ENCODE results near the gene GDA. TPM values are rescaled to one million over a fixed set of nuclear protein-coding genes. Genes with fewer than 3 reads are reported as not detected.

GDA gene
- total and polyA plus RNA-seq, 12 donors, result 0.06 to 2.8 (median 0.61) TPM; not detected in 2

- DNase-seq, result no peak
- intact Hi-C loops (cut with DNase I), result no loop called here
Observed at GRCh38 chr9:72156586-72156985, 7.3 kb downstream of the GDA start.

GRCh38 chr9:72158680-72159079, 9.4 kb downstream of the GDA start:
- intact Hi-C loops (cut with DNase I), result no loop called here
- Histone ChIP-seq H3K4me1 (replicated peaks in 1 of 2) (no peaks in the 10 kb centered on the region), H3K9me3 (replicated peaks in 1 of 3) (no peaks in the 10 kb centered on the region), H3K27ac (no peak overlapping the region), H3K4me3 (no peak overlapping the region), H3K27me3 (no peaks in the 10 kb centered on the region), H3K36me3 (replicated peaks in 1 of 2) (no peaks in the 10 kb centered on the region)
- DNase-seq, result no peak
- no peak for TF ChIP-seq CTCF (IDR thresholded peaks at IDR 0.05)
- no peak for TF ChIP-seq POLR2A (IDR thresholded peaks at IDR 0.05)
- 80 to 86% (median 82%) methylated on average over 3 of the region's 3 CpGs for WGBS, 4 donors

More at GRCh38 chr9:72156586-72156985, 7.3 kb downstream of the GDA start:
- Histone ChIP-seq H3K4me1 (replicated peaks in 1 of 2) (no peaks in the 10 kb centered on the region), H3K4me3 (no peak overlapping the region), H3K27ac (no peak overlapping the region), H3K9me3 (replicated peaks in 1 of 3) (no peaks in the 10 kb centered on the region), H3K27me3 (no peaks in the 10 kb centered on the region), H3K36me3 (replicated peaks in 1 of 2) (no peaks in the 10 kb centered on the region)
- TF ChIP-seq CTCF (IDR thresholded peaks at IDR 0.05) (no peak), POLR2A (IDR thresholded peaks at IDR 0.05) (no peak)

GRCh38 chr9:72160446-72161123, 11.3 kb downstream of the GDA start:
- no peak overlapping the region for H3K4me3 ChIP-seq
- WGBS, 4 donors, result 75 to 86% (median 80%) methylated on average over 6 of the region's 6 CpGs
- DNase-seq, result no peak
- no peaks in the 10 kb centered on the region for H3K9me3 ChIP-seq (replicated peaks in 1 of 3)
- no peaks in the 10 kb centered on the region for H3K36me3 ChIP-seq (replicated peaks in 1 of 2)
- no peaks in the 10 kb centered on the region for H3K27me3 ChIP-seq
- no peak overlapping the region for H3K27ac ChIP-seq
- intact Hi-C loops (cut with DNase I), result no loop called here
- no peak for TF ChIP-seq POLR2A (IDR thresholded peaks at IDR 0.05)
- TF ChIP-seq CTCF (IDR thresholded peaks at IDR 0.05), result no peak
- no peaks in the 10 kb centered on the region for H3K4me1 ChIP-seq (replicated peaks in 1 of 2)

GRCh38 chr9:72165326-72165725, 16.1 kb downstream of the GDA start:
- no peak overlapping the region for H3K27ac ChIP-seq
- H3K4me3 ChIP-seq, result no peak overlapping the region
- WGBS, 4 donors, result 61 to 81% (median 73%) methylated on average over 7 of the region's 7 CpGs
- no peak for DNase-seq
- no peaks in the 10 kb centered on the region for H3K9me3 ChIP-seq (replicated peaks in 1 of 3)
- no peaks in the 10 kb centered on the region for H3K4me1 ChIP-seq (replicated peaks in 1 of 2)
- H3K36me3 ChIP-seq (replicated peaks in 1 of 2), result no peaks in the 10 kb centered on the region
- TF ChIP-seq POLR2A (IDR thresholded peaks at IDR 0.05), result no peak
- no peak for TF ChIP-seq CTCF (IDR thresholded peaks at IDR 0.05)
- intact Hi-C loops (cut with DNase I), result no loop called here
- H3K27me3 ChIP-seq, result no peaks in the 10 kb centered on the region
